H1 (cell line): ENCODE measurements around the gene NME3. TPM values are rescaled to one million over a fixed set of nuclear protein-coding genes. Genes with fewer than 3 reads are reported as not detected.

Experiments used
- CTCF ChIA-PET: fragments of 300-600 bp; sonication (Branson Sonifier 250); formaldehyde crosslinking; loops from one replicate; lab custom pipeline; 2021; ENCODE audit not compliant: partially characterized antibody; lab: Charles Lee
- POLR2A ChIA-PET: fragments of 300-600 bp; sonication (Branson Sonifier 250); formaldehyde crosslinking; loops from one replicate; lab custom pipeline; 2021; ENCODE audit warnings: inconsistent platforms; ENCODE audit not compliant: partially characterized antibody; lab: Charles Lee
- DNase-seq, 2 experiments: peaks; one replicate each; pipeline versions ENCODE4 v3.0.0 to v3.0.0-alpha.2; 2010 to 2022; ENCODE audit warnings: low spot score in 2 of 2, low read depth in 1 of 2, mixed read lengths in 1 of 2
- FAIRE-seq: peaks from 2 replicates; lab custom pipeline; 2011; peaks lifted over from hg19 to GRCh38; lab: Jason Lieb, UNC
- H2AFZ ChIP-seq: 2 replicates; pipeline ENCODE4 v1.8.1; 2012; ENCODE audit warnings: low read length, inconsistent platforms
- H2AK5ac ChIP-seq: 2 replicates; pipeline ENCODE4 v1.6.1; 2013; ENCODE audit warnings: low read depth, low read length
- H2BK120ac ChIP-seq: replicated peaks from 2 replicates; pipeline ENCODE3; 2013; ENCODE audit warnings: low read depth, low read length, inconsistent platforms
- H2BK12ac ChIP-seq: 2 replicates; pipeline ENCODE4 v1.6.1; 2013; ENCODE audit warnings: low read depth, low read length
- H2BK15ac ChIP-seq: 2 replicates; pipeline ENCODE4 v1.6.1; 2013; ENCODE audit warnings: low read length
- H2BK20ac ChIP-seq: 2 replicates; pipeline ENCODE4 v1.6.1; 2013; ENCODE audit warnings: low read length
- H2BK5ac ChIP-seq: 2 replicates; pipeline ENCODE4 v1.6.1; 2013; ENCODE audit warnings: low read depth, low read length
- H3K14ac ChIP-seq: 2 replicates; pipeline ENCODE4 v1.6.1; 2013; ENCODE audit warnings: inconsistent platforms; ENCODE audit not compliant: insufficient read length
- H3K18ac ChIP-seq: 2 replicates; pipeline ENCODE4 v1.6.1; 2013; ENCODE audit warnings: low read length; ENCODE audit errors: extremely low read depth
- H3K23ac ChIP-seq: 2 replicates; pipeline ENCODE4 v1.6.1; 2013; ENCODE audit warnings: inconsistent platforms; ENCODE audit not compliant: insufficient read length
- H3K23me2 ChIP-seq: 2 replicates; pipeline ENCODE4 v1.6.1; 2013; ENCODE audit warnings: low read depth, low read length
- H3K27ac ChIP-seq: 2 replicates; pipeline ENCODE4 v1.6.1; 2011; ENCODE audit warnings: low read depth, low read length, inconsistent platforms
- H3K27me3 ChIP-seq, 4 experiments: replicated peaks in 1 of 4; 1 replicate in 1 of 4; 2 replicates in 3 of 4; pipeline versions ENCODE4 v1.6.1 to v1.8.1; 2011 to 2013; ENCODE audit warnings: low read length in 3 of 4, mild to moderate bottlenecking in 3 of 4, inconsistent platforms in 2 of 4, mixed read lengths in 2 of 4, moderate library complexity in 1 of 4; ENCODE audit not compliant: control insufficient read depth in 3 of 4, insufficient read depth in 3 of 4; ENCODE audit errors: extremely low read depth in 1 of 4
- H3K36me3 ChIP-seq, 4 experiments: 2 replicates each; pipeline versions ENCODE4 v1.6.1 to v1.8.1; 2011 to 2013; ENCODE audit warnings: mild to moderate bottlenecking in 4 of 4, low read length in 3 of 4, moderate library complexity in 2 of 4, control low read depth in 1 of 4, inconsistent platforms in 1 of 4; ENCODE audit not compliant: insufficient read depth in 4 of 4, control insufficient read depth in 2 of 4
- H3K4ac ChIP-seq: replicated peaks from 2 replicates; pipeline ENCODE3; 2013; ENCODE audit warnings: low read length, low read depth, mixed read lengths, inconsistent platforms; ENCODE audit not compliant: insufficient read length
- H3K4me1 ChIP-seq, 4 experiments: replicated peaks in 1 of 4; 1 replicate in 1 of 4; 2 replicates in 3 of 4; pipeline versions ENCODE4 v1.6.1 to v1.8.1; 2011 to 2013; ENCODE audit warnings: low read length in 3 of 4, inconsistent platforms in 2 of 4, mixed read lengths in 1 of 4; ENCODE audit not compliant: insufficient read depth in 4 of 4, control insufficient read depth in 3 of 4
- H3K4me2 ChIP-seq, 2 experiments: 2 replicates each; pipeline versions ENCODE4 v1.6.1 to v1.8.1; 2011 to 2013; ENCODE audit warnings: low read depth in 2 of 2, low read length in 2 of 2, control low read depth in 1 of 2, inconsistent platforms in 1 of 2, mild to moderate bottlenecking in 1 of 2; ENCODE audit not compliant: insufficient read depth in 1 of 2
- H3K4me3 ChIP-seq, 4 experiments: fragments of 200-600, 300-600 bp in 1 of 4; sonication (generic), shearing (Covaris generic), sonication (Bioruptor Twin) in 1 of 4; 2 replicates each; pipeline versions ENCODE4 v1.5.1 to v1.8.1; 2011 to 2016; ENCODE audit warnings: low read length in 4 of 4, low read depth in 3 of 4, control low read depth in 2 of 4, inconsistent platforms in 2 of 4, mild to moderate bottlenecking in 2 of 4, mixed read lengths in 1 of 4, moderate library complexity in 1 of 4; ENCODE audit not compliant: insufficient read depth in 2 of 4; ENCODE audit errors: extremely low read depth in 1 of 4
- H3K56ac ChIP-seq: replicated peaks from 2 replicates; pipeline ENCODE3; 2013; ENCODE audit warnings: low read depth, mild to moderate bottlenecking, mixed read lengths, low read length, inconsistent platforms; ENCODE audit not compliant: insufficient read length
- H3K79me1 ChIP-seq: 2 replicates; pipeline ENCODE4 v1.6.1; 2013; ENCODE audit warnings: low read depth, low read length, control low read depth
- H3K79me2 ChIP-seq, 2 experiments: 2 replicates each; pipeline versions ENCODE4 v1.6.1 to v1.8.1; 2012 to 2013; ENCODE audit warnings: low read length in 2 of 2, mild to moderate bottlenecking in 2 of 2, inconsistent platforms in 1 of 2; ENCODE audit not compliant: insufficient read depth in 2 of 2, control insufficient read depth in 1 of 2
- H3K9ac ChIP-seq, 4 experiments: replicated peaks in 1 of 4; 1 replicate in 1 of 4; 2 replicates in 3 of 4; pipeline versions ENCODE4 v1.6.1 to v1.8.1; 2011 to 2013; ENCODE audit warnings: low read depth in 3 of 4, low read length in 3 of 4, control low read depth in 2 of 4, mild to moderate bottlenecking in 2 of 4, moderate library complexity in 2 of 4, inconsistent platforms in 1 of 4; ENCODE audit errors: extremely low read depth in 1 of 4
- H3K9me3 ChIP-seq, 2 experiments: 2 replicates each; pipeline versions ENCODE4 v1.6.1 to v1.8.1; 2012 to 2013; ENCODE audit warnings: mild to moderate bottlenecking in 2 of 2, moderate library complexity in 2 of 2, control low read depth in 1 of 2, inconsistent platforms in 1 of 2, low read depth in 1 of 2, low read length in 1 of 2, mixed read lengths in 1 of 2; ENCODE audit not compliant: insufficient read depth in 2 of 2
- H4K20me1 ChIP-seq, 2 experiments: replicated peaks in 1 of 2; 2 replicates each; pipeline versions ENCODE3 to v1.8.1; 2011 to 2013; ENCODE audit warnings: inconsistent platforms in 2 of 2, low read length in 2 of 2, mild to moderate bottlenecking in 1 of 2; ENCODE audit not compliant: insufficient read depth in 2 of 2, control insufficient read depth in 1 of 2
- H4K5ac ChIP-seq: 2 replicates; pipeline ENCODE4 v1.6.1; 2013; ENCODE audit warnings: low read length, low read depth, mixed read lengths, inconsistent platforms; ENCODE audit not compliant: insufficient read length
- H4K8ac ChIP-seq: 2 replicates; pipeline ENCODE4 v1.8.0; 2013; ENCODE audit warnings: mild to moderate bottlenecking, moderate library complexity, low read length, inconsistent platforms; ENCODE audit not compliant: insufficient read depth; ENCODE audit errors: extremely low read depth
- H4K91ac ChIP-seq: replicated peaks from 2 replicates; pipeline ENCODE3; 2013; ENCODE audit warnings: low read length, mixed read lengths, inconsistent platforms; ENCODE audit not compliant: insufficient read length
- BACH1 ChIP-seq: IDR thresholded peaks from 2 replicates; pipeline ENCODE4 v1.6.1; 2012; ENCODE audit warnings: low read length, improper control_type of control experiment
- CBX5 ChIP-seq: fragments of 300-800, 300-1000 bp; sonication (generic); IDR thresholded peaks from 2 replicates; pipeline ENCODE4 v1.7.1; 2016; ENCODE audit warnings: antibody characterized with exemption, low read length, low read depth
- CBX8 ChIP-seq: fragments of 300-800, 300-1000 bp; sonication (generic); IDR thresholded peaks from 2 replicates; pipeline ENCODE4 v1.7.1; 2016; ENCODE audit warnings: low read depth, low read length, borderline replicate concordance
- SP2 ChIP-seq: IDR thresholded peaks from 2 replicates; pipeline ENCODE4 v1.6.1; 2012; ENCODE audit warnings: mild to moderate bottlenecking, low read length, inconsistent platforms
- WGBS, 2 experiments: shearing (Covaris generic) in 1 of 2; methylation state at CpG; one replicate each; pipeline versions ENCODE4 v1.1.6 to v1.1.7; 2013 to 2015; ENCODE audit warnings: low lambda C conversion rate in 2 of 2, mixed read lengths in 2 of 2, inconsistent platforms in 1 of 2, low coverage in 1 of 2, missing lambda C conversion rate in 1 of 2; ENCODE audit not compliant: insufficient replicate concordance in 2 of 2, insufficient coverage in 1 of 2, insufficient read length in 1 of 2; ENCODE audit errors: extremely low coverage in 1 of 2, missing lambda C conversion rate in 1 of 2; 5-methylcytosine and 5-hydroxymethylcytosine counted together
- polyA plus RNA-seq, 7 experiments: library from polyadenylated mRNA; depleted of rRNA in 3 of 7; stranded (reverse) in 5 of 7; unstranded in 2 of 7; fragments of >200 nt in 5 of 7; fragments of 200-250 nt in 2 of 7; gene quantifications; 1 replicate in 5 of 7; 2 replicates in 1 of 7; 4 replicates in 1 of 7; pipeline versions ENCODE4 v1.2.1 to v1.2.3, GENCODE V29; 2011 to 2013; ENCODE audit warnings: missing spikeins in 2 of 7, mixed read lengths in 2 of 7
- total RNA-seq: library from RNA; stranded (reverse); fragmentation: NEBNext Ultra II Directional; extraction: Animal tissue kit (Norgen Biotek cat#: 25700); gene quantifications from 2 replicates; pipeline ENCODE4 v1.2.1, GENCODE V29; 2021
- TF ChIP-seq, protein P1 (sequence below): IDR thresholded peaks from 2 replicates; pipeline ENCODE4 v1.6.1; 2011; ENCODE audit warnings: low read depth, mild to moderate bottlenecking, low read length; ENCODE audit not compliant: insufficient read depth
- TF ChIP-seq, protein P2 (sequence below): IDR thresholded peaks from 2 replicates; pipeline ENCODE4 v1.6.1; 2012; ENCODE audit warnings: inconsistent platforms

The NME3 gene
- total and polyA plus RNA-seq, 2 of the 8 experiments (the other 6 are each of a cell fraction or from before 2014, with no cell fraction given): 72.5 to 163 TPM

DNA sequence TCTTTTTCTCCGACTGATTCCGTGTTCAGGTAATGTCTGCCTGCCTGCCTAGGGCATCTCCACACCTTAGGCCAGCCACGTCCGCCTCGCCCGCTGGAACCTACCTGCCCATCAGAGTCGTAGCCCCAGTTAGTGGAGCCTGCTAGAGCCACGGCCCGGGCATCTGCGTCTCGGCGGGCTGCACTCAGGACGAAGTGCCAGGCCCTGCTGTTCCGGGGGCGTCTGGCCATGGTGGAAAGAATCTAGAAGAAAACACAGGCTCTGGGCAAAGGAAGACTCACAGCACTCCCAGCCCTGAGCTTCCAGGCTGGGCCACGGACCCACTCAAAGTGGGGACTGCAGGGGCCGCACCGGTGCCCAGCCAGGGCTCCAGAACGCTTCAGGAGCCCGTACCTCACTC is 9.9 kb upstream of the NME3 start:
- H2BK5ac ChIP-seq: 0 out of 2 replicates have a peak overlapping the region, but pooled peaks have one; percentile 8
- H2BK120ac ChIP-seq: no peak overlapping the region
- DNase-seq: no peak
- H3K14ac ChIP-seq: no peak overlapping the region
- H3K4me3 ChIP-seq: peak overlapping the region; percentile 63 to 98 (median 76)
- H3K79me1 ChIP-seq: peaks cover 16% of the 10 kb centered on the region
- H3K36me3 ChIP-seq: peaks cover 0 to 12% (median 5%) of the 10 kb centered on the region in 4 experiments; a peak in 6 of 8 replicates
- no peak overlapping the region for H4K5ac ChIP-seq
- no peak overlapping the region for H3K27ac ChIP-seq
- FAIRE-seq: no peak
- no peak overlapping the region for H3K23ac ChIP-seq
- H3K18ac ChIP-seq: no peak overlapping the region
- 0 out of 2 replicates have a peak overlapping the region, but pooled peaks have one; percentile 48 for H2AK5ac ChIP-seq
- no peak overlapping the region for H2BK20ac ChIP-seq
- no peak overlapping the region for H2BK12ac ChIP-seq
- H3K4ac ChIP-seq: no peak overlapping the region
- peak overlapping the region in 3 of 4 experiments; percentile 56 to 71 (median 62); a peak in 3 of 7 replicates for H3K9ac ChIP-seq
- no peak overlapping the region for H4K91ac ChIP-seq
- ChIA-PET CTCF (interaction anchor here (0.7 to 1.9 kb wide), 3 partner anchors 9 to 151 kb away, joined by 3 to 8 read pairs (median 4); partner anchors contain the start of genes EME2, MRPS34 and NME3), POLR2A (interaction anchor here (1.0 to 12.0 kb wide), 5 partner anchors 11 to 465 kb away, joined by 3 to 246 read pairs (median 4); partner anchors contain the start of genes EME2, IGFALS, MRPS34 and NME3)
- no peaks in the 10 kb centered on the region for H3K27me3 ChIP-seq
- H4K20me1 ChIP-seq: peaks cover 12 to 34% of the 10 kb centered on the region in 2 experiments
- peaks cover 0 to 7% (median 4%) of the 10 kb centered on the region in 4 experiments; a peak in 5 of 7 replicates for H3K4me1 ChIP-seq
- H3K23me2 ChIP-seq: peaks cover 3% of the 10 kb centered on the region; the same call in 1 of the 2 replicates
- no peak overlapping the region for H3K56ac ChIP-seq
- TF ChIP-seq, protein P1, sequence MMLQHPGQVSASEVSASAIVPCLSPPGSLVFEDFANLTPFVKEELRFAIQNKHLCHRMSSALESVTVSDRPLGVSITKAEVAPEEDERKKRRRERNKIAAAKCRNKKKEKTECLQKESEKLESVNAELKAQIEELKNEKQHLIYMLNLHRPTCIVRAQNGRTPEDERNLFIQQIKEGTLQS: no peak
- TF ChIP-seq BACH1 (no peak), CBX5 (no peak), SP2 (no peak), CBX8 (no peak)
- TF ChIP-seq, protein P2, sequence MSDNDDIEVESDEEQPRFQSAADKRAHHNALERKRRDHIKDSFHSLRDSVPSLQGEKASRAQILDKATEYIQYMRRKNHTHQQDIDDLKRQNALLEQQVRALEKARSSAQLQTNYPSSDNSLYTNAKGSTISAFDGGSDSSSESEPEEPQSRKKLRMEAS: no peak
- no peak overlapping the region for H2AFZ ChIP-seq
- WGBS, 2 experiments: 87% methylated on average over 20 of the region's 20 CpGs; no CpG with 5 or more reads in 1 of the 2 experiments
- peak overlapping the region; percentile 81 to 92 for H3K4me2 ChIP-seq
- no peak overlapping the region for H2BK15ac ChIP-seq
- peaks cover 0 to 29% of the 10 kb centered on the region in 2 experiments; a peak in 2 of 4 replicates for H3K79me2 ChIP-seq
- no peak overlapping the region; the same call in 1 of the 2 replicates for H4K8ac ChIP-seq
- H3K9me3 ChIP-seq: no peaks in the 10 kb centered on the region
